A549 treated with GW870086 at 1 μM for 4 hours (cell line): ENCODE results near the gene ZBTB8OS. TPM values are rescaled to one million over a fixed set of nuclear protein-coding genes. Genes with fewer than 3 reads are reported as not detected.

Experiments
- total RNA-seq: library from RNA; stranded (reverse); fragments of 200-300 nt; extraction: Qiagen RNA extraction; gene quantifications from 5 replicates; pipeline ENCODE4 v1.2.3, GENCODE V29; 2022; ENCODE audit warnings: low read depth

ZBTB8OS gene
- 36.0 to 49.8 TPM (median 38.4 TPM) in 5 replicates for total RNA-seq

GRCh38 chr1:32650248-32650751 lies at the start of gene ZBTB8OS:
Gene ZBTB8OS (minus strand): TSS chr1:32650550. CDS start chr1:32650529, 21 bp downstream.

GRCh38 chr1:32650752-32651460 lies 556 bp upstream of the ZBTB8OS start, which contains the start of gene RBBP4:
Gene RBBP4 (plus strand): TSS chr1:32651208. CDS start chr1:32651307, 99 bp downstream.

Other genes starting within 250 kb of the ZBTB8OS start
- gene ZBTB8B, start 185.5 kb downstream of the ZBTB8OS start, total RNA-seq, result 0.02 TPM in 1 of 5 replicates, not detected in the others
- gene ZBTB8A, start 111.1 kb downstream of the ZBTB8OS start, total RNA-seq, result 3.0 to 4.1 TPM (median 3.4 TPM) in 5 replicates
- 67.2 to 88.3 TPM (median 77.6 TPM) in 5 replicates for gene RBBP4, start 658 bp upstream of the ZBTB8OS start, total RNA-seq
- 10.4 to 17.7 TPM (median 14.8 TPM) in 5 replicates for gene SYNC, start 52.2 kb upstream of the ZBTB8OS start, total RNA-seq
- gene YARS1, start 166.8 kb upstream of the ZBTB8OS start, total RNA-seq, result 60.7 to 89.3 TPM (median 67.5 TPM) in 5 replicates
- 11.3 to 17.0 TPM (median 15.7 TPM) in 5 replicates for gene S100PBP, start 167.1 kb upstream of the ZBTB8OS start, total RNA-seq
- gene FNDC5, start 220.4 kb upstream of the ZBTB8OS start, total RNA-seq, result 0.32 to 0.74 TPM (median 0.62 TPM) in 5 replicates
- 0.14 to 0.66 TPM (median 0.38 TPM) in 5 replicates for gene HPCA, start 235.9 kb upstream of the ZBTB8OS start, total RNA-seq